Adrenal gland (tissue), 5 donors: ENCODE data around the gene ALDH18A1.

Experiments
- CTCF ChIP-seq, 6 experiments: fragments of 450-650 bp in 4 of 6; fragments of 200-600 bp in 2 of 6; sonication (generic) in 1 of 6; IDR thresholded peaks; 1 replicate in 5 of 6; 2 replicates in 1 of 6; pipeline versions ENCODE4 v1.5.1 to v1.8.0; 2016 to 2021; ENCODE audit warnings: antibody characterized with exemption in 6 of 6, mild to moderate bottlenecking in 2 of 6, moderate library complexity in 1 of 6
- POLR2A ChIP-seq, 2 donors: fragments of 450-650 bp; IDR thresholded peaks; one replicate each; pipeline ENCODE4 v1.6.1; 2017; ENCODE audit warnings: antibody characterized with exemption in 2 of 2, mild to moderate bottlenecking in 2 of 2, moderate library complexity in 1 of 2
- donor health status: DM: no; HTN: no; CAD: no.

- no peak for TF ChIP-seq CTCF (IDR thresholded peaks at IDR 0.05)
- TF ChIP-seq POLR2A (IDR thresholded peaks at IDR 0.05), result no peak
Measured at GRCh38 chr10:95653895-95654294, 2.6 kb downstream of the ALDH18A1 start.
